Measurements from ENCODE around the gene IPO13. TPM values are rescaled to one million over a fixed set of nuclear protein-coding genes. Genes with fewer than 3 reads are reported as not detected.

The IPO13 gene
- total and polyA plus RNA-seq, 12 donors: 25.2 to 74.5 (median 56.8) TPM

DNA sequence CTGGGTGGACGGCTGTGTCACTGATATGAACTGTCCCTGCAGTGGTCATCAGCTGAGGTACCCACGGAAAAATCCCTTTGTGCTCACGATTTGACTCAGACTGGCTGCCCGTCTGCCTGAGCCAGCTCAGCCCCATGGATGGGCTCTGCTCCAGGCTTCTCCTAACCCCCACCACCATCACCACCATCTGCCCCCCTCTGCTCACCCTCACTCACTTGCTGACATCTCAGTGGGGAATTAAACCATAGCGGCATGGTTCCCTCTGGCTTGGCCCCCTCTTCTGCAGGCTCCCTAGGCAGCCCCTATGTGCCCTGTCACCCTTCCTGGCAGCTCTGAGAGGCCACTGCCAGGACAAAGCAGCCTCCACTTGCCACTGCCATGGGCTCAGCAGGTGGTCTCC lies 67.2 kb downstream of the IPO13 start:
- Histone ChIP-seq H3K36me3 (no peaks in the 10 kb centered on the region), H3K27ac (no peak overlapping the region), H3K27me3 (no peaks in the 10 kb centered on the region), H3K4me3 (no peak overlapping the region), H3K9me3 (no peaks in the 10 kb centered on the region), H3K4me1 (peaks cover 0 to 21% (median 0%) of the 10 kb centered on the region in 9 donors)
- WGBS, 2 donors: 79 to 85% methylated on average over 5 of the region's 5 CpGs
- DNase-seq: no peak
- intact Hi-C loops (cut with DNase I): no loop called here
- no peak for TF ChIP-seq CTCF (IDR thresholded peaks at IDR 0.05)
- ATAC-seq: no peak

DNA sequence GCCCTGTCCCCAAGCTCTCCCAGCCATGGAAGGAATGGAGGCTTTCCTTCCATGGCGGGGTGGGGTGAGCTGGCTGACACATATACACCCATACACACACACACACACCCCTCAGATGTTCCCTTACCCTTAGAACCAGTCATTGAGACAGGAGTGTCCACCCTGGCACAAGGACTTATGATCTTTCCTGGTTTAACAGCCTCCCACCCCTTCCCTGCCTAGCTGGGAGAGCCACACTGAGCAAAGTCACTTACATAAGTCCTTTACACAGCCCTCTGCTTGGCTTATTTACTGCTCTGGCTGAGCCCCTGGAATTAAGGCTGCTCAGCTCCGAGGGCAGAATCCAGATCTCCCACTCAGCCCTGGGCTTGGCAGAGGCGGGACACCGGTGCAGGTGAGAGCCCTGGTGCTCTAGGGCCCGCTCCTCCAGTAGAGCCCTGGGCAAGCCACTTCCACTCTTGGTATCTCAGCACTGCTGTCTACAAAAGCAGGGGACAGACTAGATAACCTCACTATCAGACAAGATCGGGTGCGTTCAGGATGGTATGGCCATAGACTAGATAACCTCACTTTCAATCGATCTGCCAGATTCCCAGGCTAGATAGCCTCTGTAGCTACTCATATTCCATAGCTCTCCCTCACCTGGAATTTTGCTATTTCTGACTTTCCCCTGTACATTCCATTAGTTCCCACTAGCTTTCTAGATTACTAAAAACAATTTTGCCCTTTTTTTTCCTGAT lies 67.8 kb downstream of the IPO13 start:
- WGBS, 2 donors: 66 to 72% methylated on average over 8 of the region's 8 CpGs
- Histone ChIP-seq H3K27ac (no peak overlapping the region), H3K9me3 (no peaks in the 10 kb centered on the region), H3K4me3 (no peak overlapping the region), H3K27me3 (no peaks in the 10 kb centered on the region), H3K4me1 (peaks cover 0 to 21% (median 0%) of the 10 kb centered on the region in 9 donors), H3K36me3 (no peaks in the 10 kb centered on the region)
- DNase-seq (no peak), ATAC-seq (no peak)
- intact Hi-C loops (cut with DNase I): no loop called here
- TF ChIP-seq CTCF (IDR thresholded peaks at IDR 0.05): no peak

- no peaks in the 10 kb centered on the region for H3K27me3 ChIP-seq
- ATAC-seq (peak; percentile 39 to 76 (median 49)), DNase-seq (peak in 1 of 2 donors; percentile 38)
- no peaks in the 10 kb centered on the region for H3K36me3 ChIP-seq
- H3K4me3 ChIP-seq: no peak overlapping the region
- H3K9me3 ChIP-seq: no peaks in the 10 kb centered on the region
- WGBS, 2 donors: 46 to 57% methylated on average over 3 of the region's 3 CpGs
- intact Hi-C loops (cut with DNase I): no loop called here
- no peak for TF ChIP-seq CTCF (IDR thresholded peaks at IDR 0.05)
- H3K27ac ChIP-seq: no peak overlapping the region
- H3K4me1 ChIP-seq: peaks cover 0 to 21% (median 0%) of the 10 kb centered on the region in 9 donors
Observed at GRCh38 chr1:44015206-44015605, 68.5 kb downstream of the IPO13 start.

DNA sequence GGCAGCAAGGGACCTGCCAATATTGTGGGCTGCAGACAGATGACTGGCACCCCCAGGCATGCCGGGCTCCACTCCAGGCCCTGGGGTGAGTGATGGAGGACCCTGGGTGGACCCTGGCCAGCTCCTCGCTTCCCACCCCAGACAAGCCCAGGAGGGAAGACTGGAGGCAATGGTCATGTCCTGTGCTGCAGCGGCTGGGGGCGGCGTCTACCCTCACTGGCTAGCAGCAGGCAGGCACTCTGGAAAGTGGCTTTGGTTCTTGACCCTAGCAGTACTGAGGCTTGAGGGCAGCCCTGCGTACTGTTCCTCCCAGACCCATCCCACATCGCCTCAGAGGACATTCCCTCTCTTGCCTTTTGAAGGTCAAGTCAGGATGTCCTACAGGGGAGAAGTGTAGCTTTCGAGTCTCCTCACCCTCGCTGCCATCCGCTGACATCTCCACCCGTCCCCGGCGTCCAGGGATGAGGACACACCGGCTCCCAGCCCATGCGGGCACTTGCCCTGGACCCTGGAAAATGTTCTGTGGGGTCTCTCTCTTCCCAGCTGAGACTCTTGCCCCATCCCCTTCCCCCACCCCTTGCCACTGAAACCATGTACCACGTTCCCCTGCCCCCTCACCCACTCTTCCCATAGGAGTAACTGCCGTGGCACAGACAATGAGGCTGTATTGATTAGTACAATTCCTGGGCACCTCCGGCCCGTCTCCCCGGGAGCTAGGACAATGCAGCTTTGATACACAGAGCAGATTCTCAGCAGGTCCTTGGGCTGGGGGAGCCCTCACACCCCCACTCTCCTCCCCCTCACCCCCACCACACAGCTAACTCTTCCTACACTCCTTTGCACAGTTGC lies 69.5 kb downstream of the IPO13 start:
- DNase-seq (peak in 1 of 2 donors; percentile 2), ATAC-seq (no peak)
- Histone ChIP-seq H3K36me3 (no peaks in the 10 kb centered on the region), H3K4me1 (peaks cover 0 to 22% (median 0%) of the 10 kb centered on the region in 9 donors), H3K4me3 (no peak overlapping the region), H3K9me3 (no peaks in the 10 kb centered on the region), H3K27me3 (no peaks in the 10 kb centered on the region), H3K27ac (no peak overlapping the region)
- TF ChIP-seq CTCF (IDR thresholded peaks at IDR 0.05): no peak
- 85 to 89% methylated on average over 20 of the region's 20 CpGs for WGBS, 2 donors
- intact Hi-C loops (cut with DNase I): no loop called here
